Endothelial cell (in vitro differentiated cells): ENCODE data around the gene CUBN. TPM values are rescaled to one million over a fixed set of nuclear protein-coding genes. Genes with fewer than 3 reads are reported as not detected.

Experiments used
- DNase-seq: peaks from one replicate; pipeline ENCODE4 v3.0.0; 2021; ENCODE audit warnings: low spot score
- H3K27ac Mint-ChIP-seq: one replicate; pipeline ENCODE4 v1.8.0; 2021; ENCODE audit warnings: mixed read lengths, inconsistent platforms; ENCODE audit not compliant: unreplicated experiment
- H3K27me3 Mint-ChIP-seq: one replicate; pipeline ENCODE4 v1.8.0; 2021; ENCODE audit warnings: mild to moderate bottlenecking, moderate library complexity, mixed read lengths, inconsistent platforms; ENCODE audit not compliant: unreplicated experiment
- H3K36me3 Mint-ChIP-seq: one replicate; pipeline ENCODE4 v1.8.0; 2021; ENCODE audit warnings: mild to moderate bottlenecking, low read depth, mixed read lengths, inconsistent platforms; ENCODE audit not compliant: unreplicated experiment
- H3K4me1 Mint-ChIP-seq: one replicate; pipeline ENCODE4 v1.8.0; 2021; ENCODE audit warnings: mild to moderate bottlenecking, mixed read lengths, inconsistent platforms; ENCODE audit not compliant: unreplicated experiment
- H3K4me3 Mint-ChIP-seq: one replicate; pipeline ENCODE4 v1.8.0; 2021; ENCODE audit warnings: mild to moderate bottlenecking, mixed read lengths, inconsistent platforms; ENCODE audit not compliant: unreplicated experiment
- H3K9me3 Mint-ChIP-seq: one replicate; pipeline ENCODE4 v1.8.0; 2021; ENCODE audit warnings: mixed read lengths, inconsistent platforms; ENCODE audit not compliant: unreplicated experiment
- total RNA-seq: library from RNA; stranded (reverse); fragmentation: NEBNext Ultra II Directional; extraction: Animal tissue kit (Norgen Biotek cat#: 25700); gene quantifications from one replicate; pipeline ENCODE4 v1.2.1, GENCODE V29; 2021; ENCODE audit not compliant: unreplicated experiment
- TF ChIP-seq, protein P1 (sequence below): fragments of 200-600 bp; sonication (generic); IDR thresholded peaks from one replicate; pipeline ENCODE4 v1.5.0; 2021; ENCODE audit warnings: antibody characterized with exemption; ENCODE audit not compliant: unreplicated experiment

The CUBN gene
- total RNA-seq, 1 donor from 2014 or later = 8.8 TPM

DNA sequence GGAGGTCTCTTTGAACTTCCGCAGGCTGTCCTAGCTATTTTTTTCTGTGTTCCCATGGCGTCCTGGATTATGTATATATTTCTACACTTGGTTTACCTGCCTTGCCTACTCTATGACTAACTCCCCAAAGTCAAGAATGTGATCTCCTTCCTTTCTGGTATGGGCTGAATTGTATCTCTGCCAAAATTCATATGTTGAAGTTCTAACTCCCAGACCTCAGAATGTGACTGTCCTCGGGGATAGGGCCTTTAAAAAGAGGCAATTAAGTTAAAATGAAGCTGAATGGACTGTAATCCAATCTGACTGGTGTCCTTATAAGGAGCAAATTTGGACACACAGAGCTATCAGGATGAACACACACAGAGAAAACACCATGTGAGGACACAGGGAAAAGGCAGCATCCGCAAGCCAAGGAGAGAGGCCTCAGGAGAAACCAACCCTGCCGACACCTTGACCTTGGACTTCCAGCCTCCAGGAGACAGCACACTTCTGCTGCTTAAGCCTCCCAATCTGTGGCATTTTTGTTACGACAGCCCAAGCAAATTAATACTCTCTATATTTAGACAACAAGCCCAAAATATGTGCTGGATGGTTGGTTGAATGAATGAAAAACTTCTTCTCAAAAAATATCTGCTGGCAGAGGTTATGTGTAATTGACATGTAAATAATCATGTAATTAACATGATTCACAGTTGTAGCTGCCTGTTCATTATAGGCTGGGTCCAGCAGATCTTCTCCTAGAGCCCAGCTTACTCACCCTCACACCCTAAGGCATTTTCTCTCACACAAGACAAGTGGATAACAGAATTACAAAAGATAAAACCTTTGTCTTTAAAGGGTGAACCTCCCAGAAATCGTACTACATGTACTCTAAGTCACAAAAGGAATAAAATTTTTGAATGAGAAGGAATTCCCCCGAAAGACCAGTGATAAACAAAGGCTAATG is 123.7 kb downstream of the CUBN start:
- Mint-ChIP-seq H3K36me3 (peaks cover 42% of the 10 kb centered on the region), H3K9me3 (no peaks in the 10 kb centered on the region), H3K4me3 (no peak overlapping the region), H3K27me3 (peaks cover 9% of the 10 kb centered on the region), H3K27ac (peak overlapping the region; percentile 9), H3K4me1 (peaks cover 50% of the 10 kb centered on the region)
- no peak for DNase-seq
- TF ChIP-seq, protein P1, sequence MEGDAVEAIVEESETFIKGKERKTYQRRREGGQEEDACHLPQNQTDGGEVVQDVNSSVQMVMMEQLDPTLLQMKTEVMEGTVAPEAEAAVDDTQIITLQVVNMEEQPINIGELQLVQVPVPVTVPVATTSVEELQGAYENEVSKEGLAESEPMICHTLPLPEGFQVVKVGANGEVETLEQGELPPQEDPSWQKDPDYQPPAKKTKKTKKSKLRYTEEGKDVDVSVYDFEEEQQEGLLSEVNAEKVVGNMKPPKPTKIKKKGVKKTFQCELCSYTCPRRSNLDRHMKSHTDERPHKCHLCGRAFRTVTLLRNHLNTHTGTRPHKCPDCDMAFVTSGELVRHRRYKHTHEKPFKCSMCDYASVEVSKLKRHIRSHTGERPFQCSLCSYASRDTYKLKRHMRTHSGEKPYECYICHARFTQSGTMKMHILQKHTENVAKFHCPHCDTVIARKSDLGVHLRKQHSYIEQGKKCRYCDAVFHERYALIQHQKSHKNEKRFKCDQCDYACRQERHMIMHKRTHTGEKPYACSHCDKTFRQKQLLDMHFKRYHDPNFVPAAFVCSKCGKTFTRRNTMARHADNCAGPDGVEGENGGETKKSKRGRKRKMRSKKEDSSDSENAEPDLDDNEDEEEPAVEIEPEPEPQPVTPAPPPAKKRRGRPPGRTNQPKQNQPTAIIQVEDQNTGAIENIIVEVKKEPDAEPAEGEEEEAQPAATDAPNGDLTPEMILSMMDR = no peak

DNA sequence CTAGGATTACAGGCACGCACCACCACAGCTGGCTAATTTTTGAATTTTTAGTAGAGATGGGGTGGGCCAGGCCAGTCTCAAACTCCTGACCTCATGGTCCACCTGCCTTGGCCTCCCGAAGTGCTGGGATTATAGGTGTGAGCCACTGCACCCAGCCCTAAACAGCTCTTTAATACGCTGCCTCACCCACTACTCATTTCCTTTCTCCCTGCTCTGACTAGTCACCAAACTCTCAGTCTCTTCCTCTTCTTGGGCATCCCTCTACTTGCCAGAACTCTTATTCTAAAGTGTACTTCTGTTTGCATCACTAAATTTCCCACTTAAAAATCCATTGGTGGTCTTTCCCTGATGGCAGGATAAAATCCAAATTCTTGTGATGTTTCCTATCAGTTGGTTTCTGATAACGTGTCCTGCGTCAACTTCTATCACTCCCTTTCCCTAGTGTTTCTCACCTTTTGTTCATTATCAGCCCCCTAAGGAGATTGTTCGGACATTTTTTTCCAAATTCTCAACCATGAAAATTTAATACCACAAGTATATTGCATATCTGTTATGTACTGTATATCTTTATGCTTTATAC is 124.7 kb downstream of the CUBN start:
- Mint-ChIP-seq H3K36me3 (peaks cover 34% of the 10 kb centered on the region), H3K27me3 (peaks cover 9% of the 10 kb centered on the region), H3K4me3 (no peak overlapping the region), H3K4me1 (peaks cover 50% of the 10 kb centered on the region), H3K9me3 (no peaks in the 10 kb centered on the region), H3K27ac (peak overlapping the region; percentile 25)
- no peak for DNase-seq
- TF ChIP-seq, protein P1 = no peak

DNA sequence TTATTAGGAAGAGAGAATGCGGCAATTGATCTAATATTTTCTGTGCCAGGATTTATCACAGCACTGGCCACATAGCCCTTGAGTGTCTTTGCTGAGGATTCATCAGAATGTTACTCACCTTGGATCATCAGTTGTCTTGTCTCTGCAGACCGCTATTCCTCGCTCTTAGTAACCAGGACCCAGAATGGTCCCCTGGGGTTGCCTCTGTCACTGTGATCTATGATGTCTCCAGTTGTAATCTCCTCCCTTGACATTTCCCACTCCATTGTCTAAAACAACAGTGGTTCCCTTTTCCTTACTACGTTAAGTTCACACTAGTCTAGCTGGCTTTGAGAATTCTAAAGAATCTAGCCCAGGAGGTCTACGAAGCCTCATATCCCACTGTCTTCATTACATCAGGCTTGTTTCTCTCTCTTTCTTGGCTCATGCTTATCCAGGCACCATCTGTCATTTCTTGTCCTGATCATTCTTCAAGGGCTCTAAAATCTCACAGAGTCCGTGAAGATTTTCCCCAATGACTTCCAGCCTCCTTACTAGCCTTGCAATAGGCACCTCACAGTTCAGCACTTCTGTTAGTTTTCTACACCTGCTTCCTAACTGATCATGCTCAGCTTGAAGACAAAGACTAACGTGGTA is 125.8 kb downstream of the CUBN start:
- peaks cover 41% of the 10 kb centered on the region for H3K4me1 Mint-ChIP-seq
- no peaks in the 10 kb centered on the region for H3K9me3 Mint-ChIP-seq
- no peak overlapping the region for H3K4me3 Mint-ChIP-seq
- TF ChIP-seq, protein P1 = no peak
- no peak for DNase-seq
- peak overlapping the region; percentile 64 for H3K27ac Mint-ChIP-seq
- peaks cover 6% of the 10 kb centered on the region for H3K27me3 Mint-ChIP-seq
- peaks cover 25% of the 10 kb centered on the region for H3K36me3 Mint-ChIP-seq

DNA sequence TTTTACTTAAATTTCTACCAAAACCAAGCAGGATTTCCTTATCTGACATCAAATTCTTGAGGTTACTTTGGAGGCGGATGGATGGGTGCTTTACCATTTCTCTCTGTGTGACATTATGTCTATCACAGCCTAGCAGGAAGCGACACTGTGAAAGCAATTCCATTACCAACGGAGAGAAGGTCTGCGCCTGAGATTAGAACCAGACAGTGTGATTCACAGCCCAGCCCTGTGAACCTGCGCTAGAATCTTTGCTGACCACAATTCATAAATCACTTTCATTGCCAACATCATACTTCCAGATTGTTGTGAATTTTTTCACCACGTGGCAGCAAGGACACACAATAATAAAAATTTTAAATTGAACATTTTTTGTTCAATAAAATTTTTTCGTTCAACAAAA is 126.5 kb downstream of the CUBN start:
- Mint-ChIP-seq H3K9me3 (no peaks in the 10 kb centered on the region), H3K4me1 (peaks cover 39% of the 10 kb centered on the region), H3K4me3 (no peak overlapping the region), H3K27ac (peak overlapping the region; percentile 90), H3K27me3 (peaks cover 2% of the 10 kb centered on the region), H3K36me3 (peaks cover 22% of the 10 kb centered on the region)
- TF ChIP-seq, protein P1 = no peak
- DNase-seq = no peak
